HEK293 (cell line): ENCODE results near the gene ZNF768.

Experiments used
- CTCF ChIP-seq: fragments of 450-650 bp; formaldehyde crosslinking; IDR thresholded peaks from 2 replicates; pipeline ENCODE4 v1.5.1; 2016; ENCODE audit warnings: missing biosample characterization, missing genetic modification characterization
- HOXD13 ChIP-seq: sonication (generic); formaldehyde crosslinking; IDR thresholded peaks from 2 replicates; pipeline ENCODE4 v1.8.0; 2022; ENCODE audit warnings: missing genetic modification reagents, borderline replicate concordance
- KLF1 ChIP-seq: fragments of 450-650 bp; formaldehyde crosslinking; IDR thresholded peaks from 2 replicates; pipeline ENCODE4 v1.5.1; 2016; ENCODE audit warnings: missing biosample characterization, missing genetic modification characterization
- ZBTB21 ChIP-seq: fragments of 450-650 bp; formaldehyde crosslinking; IDR thresholded peaks from 2 replicates; pipeline ENCODE4 v1.5.1; 2017; ENCODE audit warnings: missing biosample characterization, missing genetic modification characterization
- ZIC2 ChIP-seq: fragments of 450-650 bp; formaldehyde crosslinking; IDR thresholded peaks from 2 replicates; pipeline ENCODE4 v1.5.1; 2016; ENCODE audit warnings: missing biosample characterization, missing genetic modification characterization
- ZNF10 ChIP-seq: fragments of 450-650 bp; formaldehyde crosslinking; IDR thresholded peaks from 2 replicates; pipeline ENCODE4 v1.5.1; 2017; ENCODE audit warnings: missing biosample characterization, missing genetic modification characterization
- ZNF148 ChIP-seq: fragments of 450-650 bp; formaldehyde crosslinking; IDR thresholded peaks from 2 replicates; pipeline ENCODE4 v1.5.0; 2017; ENCODE audit warnings: missing biosample characterization, missing genetic modification characterization, borderline replicate concordance
- ZNF155 ChIP-seq: fragments of 450-650 bp; formaldehyde crosslinking; IDR thresholded peaks from 2 replicates; pipeline ENCODE4 v1.5.1; 2016; ENCODE audit warnings: missing biosample characterization, missing genetic modification characterization
- ZNF221 ChIP-seq: fragments of 450-650 bp; formaldehyde crosslinking; IDR thresholded peaks from 2 replicates; pipeline ENCODE4 v1.5.1; 2017; ENCODE audit warnings: missing biosample characterization, missing genetic modification characterization, borderline replicate concordance
- ZNF350 ChIP-seq: fragments of 450-650 bp; formaldehyde crosslinking; IDR thresholded peaks from 2 replicates; pipeline ENCODE4 v1.5.0; 2017; ENCODE audit warnings: missing biosample characterization, mild to moderate bottlenecking, missing genetic modification characterization
- ZNF366 ChIP-seq: fragments of 450-650 bp; formaldehyde crosslinking; conservative IDR thresholded peaks from 2 replicates; pipeline ENCODE4 v1.5.1; 2016; ENCODE audit warnings: missing biosample characterization, missing genetic modification characterization
- ZNF473 ChIP-seq: fragments of 450-650 bp; formaldehyde crosslinking; IDR thresholded peaks from 2 replicates; pipeline ENCODE4 v1.5.1; 2017; ENCODE audit warnings: missing biosample characterization, missing genetic modification characterization
- ZNF518A ChIP-seq: fragments of 450-650 bp; formaldehyde crosslinking; conservative IDR thresholded peaks from 2 replicates; pipeline ENCODE4 v1.5.1; 2016; ENCODE audit warnings: low read depth, missing biosample characterization, missing genetic modification characterization
- ZNF560 ChIP-seq: fragments of 450-650 bp; formaldehyde crosslinking; IDR thresholded peaks from 2 replicates; pipeline ENCODE4 v1.5.1; 2017; ENCODE audit warnings: missing biosample characterization, missing genetic modification characterization, borderline replicate concordance
- ZNF600 ChIP-seq: fragments of 450-650 bp; formaldehyde crosslinking; IDR thresholded peaks from 2 replicates; pipeline ENCODE4 v1.5.1; 2016; ENCODE audit warnings: missing biosample characterization, missing genetic modification characterization
- ZNF623 ChIP-seq: fragments of 450-650 bp; formaldehyde crosslinking; IDR thresholded peaks from 2 replicates; pipeline ENCODE4 v1.5.1; 2016; ENCODE audit warnings: missing biosample characterization, missing genetic modification characterization
- ZNF701 ChIP-seq: fragments of 450-650 bp; formaldehyde crosslinking; IDR thresholded peaks from 2 replicates; pipeline ENCODE4 v1.5.1; 2016; ENCODE audit warnings: missing biosample characterization, missing genetic modification characterization
- ZNF76 ChIP-seq: fragments of 450-650 bp; formaldehyde crosslinking; IDR thresholded peaks from 2 replicates; pipeline ENCODE4; 2016; ENCODE audit warnings: low read depth, missing biosample characterization, missing genetic modification characterization, borderline replicate concordance
- ZSCAN23 ChIP-seq: fragments of 450-650 bp; formaldehyde crosslinking; IDR thresholded peaks from 2 replicates; pipeline ENCODE4 v1.5.1; 2016; ENCODE audit warnings: missing biosample characterization, missing genetic modification characterization
- TF ChIP-seq, protein P1 (sequence below): fragments of 450-650 bp; formaldehyde crosslinking; IDR thresholded peaks from 2 replicates; pipeline ENCODE4 v1.5.1; 2016; ENCODE audit warnings: missing biosample characterization, missing genetic modification characterization, borderline replicate concordance
- TF ChIP-seq, protein P2 (sequence below): fragments of 450-650 bp; formaldehyde crosslinking; IDR thresholded peaks from 2 replicates; pipeline ENCODE4 v1.5.1; 2016; ENCODE audit warnings: missing biosample characterization, missing genetic modification characterization
- TF ChIP-seq, protein P3 (sequence below): fragments of 450-650 bp; formaldehyde crosslinking; IDR thresholded peaks from 2 replicates; pipeline ENCODE4 v1.5.1; 2016; ENCODE audit warnings: missing biosample characterization, missing genetic modification characterization
- TF ChIP-seq, protein P4 (sequence below): fragments of 450-650 bp; formaldehyde crosslinking; IDR thresholded peaks from 2 replicates; pipeline ENCODE4 v1.5.1; 2016; ENCODE audit warnings: missing biosample characterization, missing genetic modification characterization, low read depth

Gene ZNF768

DNA sequence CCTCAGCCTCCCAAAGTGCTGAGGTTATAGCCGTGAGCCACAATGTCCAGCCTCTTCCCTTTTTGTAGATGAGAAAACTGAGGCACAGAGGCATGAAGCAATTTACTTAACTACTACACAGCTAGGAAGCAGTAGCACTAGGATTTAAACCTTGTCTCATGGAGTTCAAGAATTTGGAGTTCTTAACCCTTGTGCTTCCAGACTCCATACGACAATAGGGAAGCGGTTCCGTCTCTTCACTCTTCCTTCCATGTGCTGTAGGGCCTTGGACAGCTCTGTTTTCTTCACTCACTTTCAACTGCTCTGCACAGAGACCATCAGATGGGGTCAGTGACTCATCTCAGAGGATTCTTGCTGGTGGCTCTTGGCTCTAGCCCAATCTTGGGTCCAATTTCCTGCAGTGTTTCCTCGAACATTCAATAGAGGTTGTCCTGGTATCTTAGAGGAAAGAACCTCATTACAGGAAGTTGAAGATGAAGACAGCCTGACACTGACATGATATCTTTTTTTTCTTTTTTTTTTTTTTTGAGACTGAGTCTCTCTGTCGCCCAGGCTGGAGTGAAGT is 34.5 kb downstream of the ZNF768 start (continued):
- TF ChIP-seq ZNF76 (tag by site-specific recombination) (no peak), KLF1 (tag by site-specific recombination) (no peak), ZNF623 (no peak; the same call in 1 of the 2 replicates), ZNF600 (tag by site-specific recombination) (peak; percentile 23; the same call in 1 of the 2 replicates), ZNF148 (no peak), ZBTB21 (no peak), CTCF (tag by site-specific recombination) (0 out of 2 replicates have a peak, but pooled peaks have one; percentile 42), ZIC2 (tag by site-specific recombination) (no peak), HOXD13 (CRISPR knock-in tag) (no peak), ZNF560 (tag by site-specific recombination) (no peak), ZNF350 (tag by site-specific recombination) (no peak), ZNF366 (tag by site-specific recombination) (peak; percentile 33), ZNF10 (0 out of 2 replicates have a peak, but pooled peaks have one; percentile 40), ZNF701 (tag by site-specific recombination) (no peak), ZNF155 (tag by site-specific recombination) (no peak), ZSCAN23 (no peak), ZNF473 (no peak), ZNF221 (no peak), ZNF518A (tag by site-specific recombination) (no peak)
- TF ChIP-seq, protein P1, sequence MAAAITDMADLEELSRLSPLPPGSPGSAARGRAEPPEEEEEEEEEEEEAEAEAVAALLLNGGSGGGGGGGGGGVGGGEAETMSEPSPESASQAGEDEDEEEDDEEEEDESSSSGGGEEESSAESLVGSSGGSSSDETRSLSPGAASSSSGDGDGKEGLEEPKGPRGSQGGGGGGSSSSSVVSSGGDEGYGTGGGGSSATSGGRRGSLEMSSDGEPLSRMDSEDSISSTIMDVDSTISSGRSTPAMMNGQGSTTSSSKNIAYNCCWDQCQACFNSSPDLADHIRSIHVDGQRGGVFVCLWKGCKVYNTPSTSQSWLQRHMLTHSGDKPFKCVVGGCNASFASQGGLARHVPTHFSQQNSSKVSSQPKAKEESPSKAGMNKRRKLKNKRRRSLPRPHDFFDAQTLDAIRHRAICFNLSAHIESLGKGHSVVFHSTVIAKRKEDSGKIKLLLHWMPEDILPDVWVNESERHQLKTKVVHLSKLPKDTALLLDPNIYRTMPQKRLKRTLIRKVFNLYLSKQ (tag by site-specific recombination), result no peak
- TF ChIP-seq, protein P2, sequence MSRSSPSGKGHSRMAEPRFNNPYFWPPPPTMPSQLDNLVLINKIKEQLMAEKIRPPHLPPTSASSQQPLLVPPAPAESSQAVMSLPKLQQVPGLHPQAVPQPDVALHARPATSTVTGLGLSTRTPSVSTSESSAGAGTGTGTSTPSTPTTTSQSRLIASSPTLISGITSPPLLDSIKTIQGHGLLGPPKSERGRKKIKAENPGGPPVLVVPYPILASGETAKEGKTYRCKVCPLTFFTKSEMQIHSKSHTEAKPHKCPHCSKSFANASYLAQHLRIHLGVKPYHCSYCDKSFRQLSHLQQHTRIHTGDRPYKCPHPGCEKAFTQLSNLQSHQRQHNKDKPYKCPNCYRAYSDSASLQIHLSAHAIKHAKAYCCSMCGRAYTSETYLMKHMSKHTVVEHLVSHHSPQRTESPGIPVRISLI, result peak; percentile 52; the same call in 1 of the 2 replicates
- TF ChIP-seq, protein P3, sequence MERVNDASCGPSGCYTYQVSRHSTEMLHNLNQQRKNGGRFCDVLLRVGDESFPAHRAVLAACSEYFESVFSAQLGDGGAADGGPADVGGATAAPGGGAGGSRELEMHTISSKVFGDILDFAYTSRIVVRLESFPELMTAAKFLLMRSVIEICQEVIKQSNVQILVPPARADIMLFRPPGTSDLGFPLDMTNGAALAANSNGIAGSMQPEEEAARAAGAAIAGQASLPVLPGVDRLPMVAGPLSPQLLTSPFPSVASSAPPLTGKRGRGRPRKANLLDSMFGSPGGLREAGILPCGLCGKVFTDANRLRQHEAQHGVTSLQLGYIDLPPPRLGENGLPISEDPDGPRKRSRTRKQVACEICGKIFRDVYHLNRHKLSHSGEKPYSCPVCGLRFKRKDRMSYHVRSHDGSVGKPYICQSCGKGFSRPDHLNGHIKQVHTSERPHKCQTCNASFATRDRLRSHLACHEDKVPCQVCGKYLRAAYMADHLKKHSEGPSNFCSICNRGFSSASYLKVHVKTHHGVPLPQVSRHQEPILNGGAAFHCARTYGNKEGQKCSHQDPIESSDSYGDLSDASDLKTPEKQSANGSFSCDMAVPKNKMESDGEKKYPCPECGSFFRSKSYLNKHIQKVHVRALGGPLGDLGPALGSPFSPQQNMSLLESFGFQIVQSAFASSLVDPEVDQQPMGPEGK (tag by site-specific recombination), result peak; percentile 27; the same call in 1 of the 2 replicates
- TF ChIP-seq, protein P4, sequence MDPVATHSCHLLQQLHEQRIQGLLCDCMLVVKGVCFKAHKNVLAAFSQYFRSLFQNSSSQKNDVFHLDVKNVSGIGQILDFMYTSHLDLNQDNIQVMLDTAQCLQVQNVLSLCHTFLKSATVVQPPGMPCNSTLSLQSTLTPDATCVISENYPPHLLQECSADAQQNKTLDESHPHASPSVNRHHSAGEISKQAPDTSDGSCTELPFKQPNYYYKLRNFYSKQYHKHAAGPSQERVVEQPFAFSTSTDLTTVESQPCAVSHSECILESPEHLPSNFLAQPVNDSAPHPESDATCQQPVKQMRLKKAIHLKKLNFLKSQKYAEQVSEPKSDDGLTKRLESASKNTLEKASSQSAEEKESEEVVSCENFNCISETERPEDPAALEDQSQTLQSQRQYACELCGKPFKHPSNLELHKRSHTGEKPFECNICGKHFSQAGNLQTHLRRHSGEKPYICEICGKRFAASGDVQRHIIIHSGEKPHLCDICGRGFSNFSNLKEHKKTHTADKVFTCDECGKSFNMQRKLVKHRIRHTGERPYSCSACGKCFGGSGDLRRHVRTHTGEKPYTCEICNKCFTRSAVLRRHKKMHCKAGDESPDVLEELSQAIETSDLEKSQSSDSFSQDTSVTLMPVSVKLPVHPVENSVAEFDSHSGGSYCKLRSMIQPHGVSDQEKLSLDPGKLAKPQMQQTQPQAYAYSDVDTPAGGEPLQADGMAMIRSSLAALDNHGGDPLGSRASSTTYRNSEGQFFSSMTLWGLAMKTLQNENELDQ (tag by site-specific recombination), result no peak
